H1 (cell line): ENCODE measurements around the gene CPSF4L. TPM values are rescaled to one million over a fixed set of nuclear protein-coding genes. Genes with fewer than 3 reads are reported as not detected.
A peak's percentile ranks its signal among the peaks of the same experiment; 100 is the strongest.

Source experiments
- CTCF ChIA-PET: fragments of 300-600 bp; sonication (Branson Sonifier 250); formaldehyde crosslinking; loops from one replicate; lab custom pipeline; 2021; ENCODE audit not compliant: partially characterized antibody; lab: Charles Lee
- POLR2A ChIA-PET: fragments of 300-600 bp; sonication (Branson Sonifier 250); formaldehyde crosslinking; loops from one replicate; lab custom pipeline; 2021; ENCODE audit warnings: inconsistent platforms; ENCODE audit not compliant: partially characterized antibody; lab: Charles Lee
- DNase-seq, 2 experiments: peaks; one replicate each; pipeline versions ENCODE4 v3.0.0 to v3.0.0-alpha.2; 2010 to 2022; ENCODE audit warnings: low spot score in 2 of 2, low read depth in 1 of 2, mixed read lengths in 1 of 2
- FAIRE-seq: peaks from 2 replicates; lab custom pipeline; 2011; peaks lifted over from hg19 to GRCh38; lab: Jason Lieb, UNC
- H2AFZ ChIP-seq: 2 replicates; pipeline ENCODE4 v1.8.1; 2012; ENCODE audit warnings: low read length, inconsistent platforms
- H2AK5ac ChIP-seq: 2 replicates; pipeline ENCODE4 v1.6.1; 2013; ENCODE audit warnings: low read depth, low read length
- H2BK120ac ChIP-seq: replicated peaks from 2 replicates; pipeline ENCODE3; 2013; ENCODE audit warnings: low read depth, low read length, inconsistent platforms
- H2BK12ac ChIP-seq: 2 replicates; pipeline ENCODE4 v1.6.1; 2013; ENCODE audit warnings: low read depth, low read length
- H2BK15ac ChIP-seq: 2 replicates; pipeline ENCODE4 v1.6.1; 2013; ENCODE audit warnings: low read length
- H2BK20ac ChIP-seq: 2 replicates; pipeline ENCODE4 v1.6.1; 2013; ENCODE audit warnings: low read length
- H2BK5ac ChIP-seq: 2 replicates; pipeline ENCODE4 v1.6.1; 2013; ENCODE audit warnings: low read depth, low read length
- H3K14ac ChIP-seq: 2 replicates; pipeline ENCODE4 v1.6.1; 2013; ENCODE audit warnings: inconsistent platforms; ENCODE audit not compliant: insufficient read length
- H3K18ac ChIP-seq: 2 replicates; pipeline ENCODE4 v1.6.1; 2013; ENCODE audit warnings: low read length; ENCODE audit errors: extremely low read depth
- H3K23ac ChIP-seq: 2 replicates; pipeline ENCODE4 v1.6.1; 2013; ENCODE audit warnings: inconsistent platforms; ENCODE audit not compliant: insufficient read length
- H3K23me2 ChIP-seq: 2 replicates; pipeline ENCODE4 v1.6.1; 2013; ENCODE audit warnings: low read depth, low read length
- H3K27ac ChIP-seq: 2 replicates; pipeline ENCODE4 v1.6.1; 2011; ENCODE audit warnings: low read depth, low read length, inconsistent platforms
- H3K27me3 ChIP-seq, 4 experiments: replicated peaks in 1 of 4; 1 replicate in 1 of 4; 2 replicates in 3 of 4; pipeline versions ENCODE4 v1.6.1 to v1.8.1; 2011 to 2013; ENCODE audit warnings: low read length in 3 of 4, mild to moderate bottlenecking in 3 of 4, inconsistent platforms in 2 of 4, mixed read lengths in 2 of 4, moderate library complexity in 1 of 4; ENCODE audit not compliant: control insufficient read depth in 3 of 4, insufficient read depth in 3 of 4; ENCODE audit errors: extremely low read depth in 1 of 4
- H3K36me3 ChIP-seq, 4 experiments: 2 replicates each; pipeline versions ENCODE4 v1.6.1 to v1.8.1; 2011 to 2013; ENCODE audit warnings: mild to moderate bottlenecking in 4 of 4, low read length in 3 of 4, moderate library complexity in 2 of 4, control low read depth in 1 of 4, inconsistent platforms in 1 of 4; ENCODE audit not compliant: insufficient read depth in 4 of 4, control insufficient read depth in 2 of 4
- H3K4ac ChIP-seq: replicated peaks from 2 replicates; pipeline ENCODE3; 2013; ENCODE audit warnings: low read length, low read depth, mixed read lengths, inconsistent platforms; ENCODE audit not compliant: insufficient read length
- H3K4me1 ChIP-seq, 4 experiments: replicated peaks in 1 of 4; 1 replicate in 1 of 4; 2 replicates in 3 of 4; pipeline versions ENCODE4 v1.6.1 to v1.8.1; 2011 to 2013; ENCODE audit warnings: low read length in 3 of 4, inconsistent platforms in 2 of 4, mixed read lengths in 1 of 4; ENCODE audit not compliant: insufficient read depth in 4 of 4, control insufficient read depth in 3 of 4
- H3K4me2 ChIP-seq, 2 experiments: 2 replicates each; pipeline versions ENCODE4 v1.6.1 to v1.8.1; 2011 to 2013; ENCODE audit warnings: low read depth in 2 of 2, low read length in 2 of 2, control low read depth in 1 of 2, inconsistent platforms in 1 of 2, mild to moderate bottlenecking in 1 of 2; ENCODE audit not compliant: insufficient read depth in 1 of 2
- H3K4me3 ChIP-seq, 4 experiments: fragments of 200-600, 300-600 bp in 1 of 4; sonication (generic), shearing (Covaris generic), sonication (Bioruptor Twin) in 1 of 4; 2 replicates each; pipeline versions ENCODE4 v1.5.1 to v1.8.1; 2011 to 2016; ENCODE audit warnings: low read length in 4 of 4, low read depth in 3 of 4, control low read depth in 2 of 4, inconsistent platforms in 2 of 4, mild to moderate bottlenecking in 2 of 4, mixed read lengths in 1 of 4, moderate library complexity in 1 of 4; ENCODE audit not compliant: insufficient read depth in 2 of 4; ENCODE audit errors: extremely low read depth in 1 of 4
- H3K56ac ChIP-seq: replicated peaks from 2 replicates; pipeline ENCODE3; 2013; ENCODE audit warnings: low read depth, mild to moderate bottlenecking, mixed read lengths, low read length, inconsistent platforms; ENCODE audit not compliant: insufficient read length
- H3K79me1 ChIP-seq: 2 replicates; pipeline ENCODE4 v1.6.1; 2013; ENCODE audit warnings: low read depth, low read length, control low read depth
- H3K79me2 ChIP-seq, 2 experiments: 2 replicates each; pipeline versions ENCODE4 v1.6.1 to v1.8.1; 2012 to 2013; ENCODE audit warnings: low read length in 2 of 2, mild to moderate bottlenecking in 2 of 2, inconsistent platforms in 1 of 2; ENCODE audit not compliant: insufficient read depth in 2 of 2, control insufficient read depth in 1 of 2
- H3K9ac ChIP-seq, 4 experiments: replicated peaks in 1 of 4; 1 replicate in 1 of 4; 2 replicates in 3 of 4; pipeline versions ENCODE4 v1.6.1 to v1.8.1; 2011 to 2013; ENCODE audit warnings: low read depth in 3 of 4, low read length in 3 of 4, control low read depth in 2 of 4, mild to moderate bottlenecking in 2 of 4, moderate library complexity in 2 of 4, inconsistent platforms in 1 of 4; ENCODE audit errors: extremely low read depth in 1 of 4
- H3K9me3 ChIP-seq, 2 experiments: 2 replicates each; pipeline versions ENCODE4 v1.6.1 to v1.8.1; 2012 to 2013; ENCODE audit warnings: mild to moderate bottlenecking in 2 of 2, moderate library complexity in 2 of 2, control low read depth in 1 of 2, inconsistent platforms in 1 of 2, low read depth in 1 of 2, low read length in 1 of 2, mixed read lengths in 1 of 2; ENCODE audit not compliant: insufficient read depth in 2 of 2
- H4K20me1 ChIP-seq, 2 experiments: replicated peaks in 1 of 2; 2 replicates each; pipeline versions ENCODE3 to v1.8.1; 2011 to 2013; ENCODE audit warnings: inconsistent platforms in 2 of 2, low read length in 2 of 2, mild to moderate bottlenecking in 1 of 2; ENCODE audit not compliant: insufficient read depth in 2 of 2, control insufficient read depth in 1 of 2
- H4K5ac ChIP-seq: 2 replicates; pipeline ENCODE4 v1.6.1; 2013; ENCODE audit warnings: low read length, low read depth, mixed read lengths, inconsistent platforms; ENCODE audit not compliant: insufficient read length
- H4K8ac ChIP-seq: 2 replicates; pipeline ENCODE4 v1.8.0; 2013; ENCODE audit warnings: mild to moderate bottlenecking, moderate library complexity, low read length, inconsistent platforms; ENCODE audit not compliant: insufficient read depth; ENCODE audit errors: extremely low read depth
- H4K91ac ChIP-seq: replicated peaks from 2 replicates; pipeline ENCODE3; 2013; ENCODE audit warnings: low read length, mixed read lengths, inconsistent platforms; ENCODE audit not compliant: insufficient read length
- ATF2 ChIP-seq: IDR thresholded peaks from 2 replicates; pipeline ENCODE4 v1.6.1; 2012; ENCODE audit warnings: low read length, inconsistent platforms
- CTCF ChIP-seq, 3 experiments: IDR thresholded peaks; 1 replicate in 2 of 3; 2 replicates in 1 of 3; pipeline versions ENCODE4 v1.5.1 to v1.6.1; 2011; ENCODE audit warnings: low read length in 3 of 3, mild to moderate bottlenecking in 3 of 3, inconsistent platforms in 2 of 3, low read depth in 1 of 3, moderate library complexity in 1 of 3; ENCODE audit not compliant: insufficient read depth in 1 of 3; ENCODE audit errors: control extremely low read depth in 1 of 3
- GTF2F1 ChIP-seq: IDR thresholded peaks from 2 replicates; pipeline ENCODE4 v1.6.1; 2012; ENCODE audit warnings: low read depth, low read length, improper control_type of control experiment, borderline replicate concordance
- MAX ChIP-seq: IDR thresholded peaks from 2 replicates; pipeline ENCODE4 v1.6.1; 2012; ENCODE audit warnings: inconsistent platforms
- RFX5 ChIP-seq: IDR thresholded peaks from 2 replicates; pipeline ENCODE4 v1.6.1; 2011; ENCODE audit warnings: low read depth, low read length, improper control_type of control experiment, borderline replicate concordance
- TAF1 ChIP-seq: IDR thresholded peaks from 2 replicates; pipeline ENCODE4 v1.6.1; 2011; ENCODE audit warnings: mild to moderate bottlenecking, low read depth, low read length
- TEAD4 ChIP-seq: IDR thresholded peaks from 2 replicates; pipeline ENCODE4 v1.6.1; 2012; ENCODE audit warnings: low read depth, low read length, inconsistent platforms, mixed read lengths
- WGBS, 2 experiments: shearing (Covaris generic) in 1 of 2; methylation state at CpG; one replicate each; pipeline versions ENCODE4 v1.1.6 to v1.1.7; 2013 to 2015; ENCODE audit warnings: low lambda C conversion rate in 2 of 2, mixed read lengths in 2 of 2, inconsistent platforms in 1 of 2, low coverage in 1 of 2, missing lambda C conversion rate in 1 of 2; ENCODE audit not compliant: insufficient replicate concordance in 2 of 2, insufficient coverage in 1 of 2, insufficient read length in 1 of 2; ENCODE audit errors: extremely low coverage in 1 of 2, missing lambda C conversion rate in 1 of 2; 5-methylcytosine and 5-hydroxymethylcytosine counted together
- polyA plus RNA-seq, 7 experiments: library from polyadenylated mRNA; depleted of rRNA in 3 of 7; stranded (reverse) in 5 of 7; unstranded in 2 of 7; fragments of >200 nt in 5 of 7; fragments of 200-250 nt in 2 of 7; gene quantifications; 1 replicate in 5 of 7; 2 replicates in 1 of 7; 4 replicates in 1 of 7; pipeline versions ENCODE4 v1.2.1 to v1.2.3, GENCODE V29; 2011 to 2013; ENCODE audit warnings: missing spikeins in 2 of 7, mixed read lengths in 2 of 7
- total RNA-seq: library from RNA; stranded (reverse); fragmentation: NEBNext Ultra II Directional; extraction: Animal tissue kit (Norgen Biotek cat#: 25700); gene quantifications from 2 replicates; pipeline ENCODE4 v1.2.1, GENCODE V29; 2021

The CPSF4L gene
- total and polyA plus RNA-seq, 2 of the 8 experiments (the other 6 are each of a cell fraction or from before 2014, with no cell fraction given) = not detected

- TF ChIP-seq RFX5 = no peak
- TF ChIP-seq TEAD4 = no peak
- TF ChIP-seq ATF2 = no peak
- TF ChIP-seq MAX = no peak
- TF ChIP-seq GTF2F1 = no peak
- no peak for TF ChIP-seq CTCF (IDR thresholded peaks at IDR 0.05; ENCODE audit: control extremely low read depth in 1 of 3, insufficient read depth in 1 of 3, low read depth in 1 of 3, low read length in 3 of 3)
- TF ChIP-seq TAF1 = no peak
- 0 out of 8 replicates have a peak overlapping the region, but pooled peaks of 1 of the 4 experiments have one; percentile 32 for H3K4me3 ChIP-seq
- H2BK20ac ChIP-seq = no peak overlapping the region
- no peak overlapping the region for H3K23ac ChIP-seq
- no peak overlapping the region for H2AK5ac ChIP-seq
- no peak overlapping the region for H2AFZ ChIP-seq
- no peak overlapping the region for H4K8ac ChIP-seq
- no peak overlapping the region for H2BK120ac ChIP-seq
- peaks cover 5% of the 10 kb centered on the region for H3K79me1 ChIP-seq
- H2BK15ac ChIP-seq = no peak overlapping the region
- H3K9me3 ChIP-seq = no peaks in the 10 kb centered on the region
- WGBS, 2 experiments = 84% methylated on average over 3 of the region's 3 CpGs; no CpG with 5 or more reads in 1 of the 2 experiments
- H4K91ac ChIP-seq = no peak overlapping the region
- H3K36me3 ChIP-seq = peaks cover 0 to 3% (median 0%) of the 10 kb centered on the region in 4 experiments; a peak in 1 of 8 replicates
- H3K27ac ChIP-seq = no peak overlapping the region
- H3K27me3 ChIP-seq = no peaks in the 10 kb centered on the region
- H2BK12ac ChIP-seq = no peak overlapping the region; the same call in 1 of the 2 replicates
- ChIA-PET CTCF (interaction anchor here (0.6 to 3.0 kb wide), 5 partner anchors 11 to 501 kb away, joined by 3 to 22 read pairs (median 4); no protein-coding TSS in a partner anchor), POLR2A (interaction anchor here (0.8 to 2.3 kb wide), 5 partner anchors 11 to 960 kb away, joined by 3 to 13 read pairs (median 3); no protein-coding TSS in a partner anchor)
- no peak overlapping the region for H2BK5ac ChIP-seq
- FAIRE-seq = no peak
- no peak overlapping the region for H3K14ac ChIP-seq
- peaks cover 13 to 82% of the 10 kb centered on the region in 2 experiments for H3K79me2 ChIP-seq
- H4K20me1 ChIP-seq = peaks cover 2 to 3% of the 10 kb centered on the region in 2 experiments
- peak overlapping the region; percentile 7 to 40; a peak in 1 of 4 replicates for H3K4me2 ChIP-seq
- no peak overlapping the region for H3K56ac ChIP-seq
- DNase-seq = no peak
- H3K23me2 ChIP-seq = no peaks in the 10 kb centered on the region
- H3K18ac ChIP-seq = no peak overlapping the region
- H4K5ac ChIP-seq = no peak overlapping the region
- H3K4me1 ChIP-seq = peaks cover 0 to 14% (median 5%) of the 10 kb centered on the region in 4 experiments; a peak in 6 of 7 replicates
- H3K4ac ChIP-seq = no peak overlapping the region
- H3K9ac ChIP-seq = no peak overlapping the region
These were observed 34.3 kb downstream of the CPSF4L start for GRCh38 chr17:73227379-73227778.
